Loucy (cell line): ENCODE data around the gene MACROD2.
"Not testable (repeated sequence)": the region's sequence is repeated elsewhere in the genome, so short reads cannot be mapped to it uniquely, and the experiment has no call there.

ENCODE experiments used
- H2AFZ ChIP-seq: fragments of 200-600 bp; sonication (generic); 2 replicates; pipeline ENCODE4 v1.6.0; 2016; ENCODE audit warnings: antibody characterized with exemption, mild to moderate bottlenecking, low read length, moderate library complexity
- H3F3A ChIP-seq: fragments of 200-600 bp; 2 replicates; pipeline ENCODE4 v1.6.0; 2016; ENCODE audit warnings: antibody characterized with exemption, low read depth, mild to moderate bottlenecking
- H3K27me3 ChIP-seq: fragments of 200-600 bp; sonication (generic); 2 replicates; pipeline ENCODE4 v1.6.1; 2014; ENCODE audit warnings: low read length, mild to moderate bottlenecking; ENCODE audit not compliant: insufficient read depth, poor library complexity, severe bottlenecking
- H3K36me3 ChIP-seq: fragments of 200-600 bp; sonication (generic); 2 replicates; pipeline ENCODE4 v1.6.1; 2016; ENCODE audit warnings: low read length; ENCODE audit not compliant: insufficient read depth
- H3K4me1 ChIP-seq: fragments of 200-600 bp; sonication (generic); 2 replicates; pipeline ENCODE4 v1.5.1; 2014; ENCODE audit warnings: low read length, mild to moderate bottlenecking; ENCODE audit not compliant: insufficient read depth, poor library complexity, severe bottlenecking
- H3K4me2 ChIP-seq: fragments of 200-600 bp; sonication (generic); 2 replicates; pipeline ENCODE4 v1.6.0; 2014; ENCODE audit warnings: antibody characterized with exemption, low read length, low read depth, mild to moderate bottlenecking; ENCODE audit not compliant: poor library complexity, severe bottlenecking
- H3K4me3 ChIP-seq: fragments of 200-600 bp; sonication (generic); 2 replicates; pipeline ENCODE4 v1.5.1; 2014; ENCODE audit warnings: low read length, mild to moderate bottlenecking, mixed read lengths; ENCODE audit not compliant: poor library complexity, severe bottlenecking
- H3K79me2 ChIP-seq: fragments of 200-600 bp; sonication (generic); 2 replicates; pipeline ENCODE4 v1.6.1; 2014; ENCODE audit warnings: low read length; ENCODE audit not compliant: insufficient read depth
- H3K9ac ChIP-seq: fragments of 200-600 bp; sonication (generic); 2 replicates; pipeline ENCODE4 v1.6.0; 2014; ENCODE audit warnings: mild to moderate bottlenecking, low read depth, low read length, moderate library complexity; ENCODE audit not compliant: poor library complexity, severe bottlenecking
- H3K9me2 ChIP-seq: fragments of 200-600 bp; sonication (generic); replicated peaks from 2 replicates; pipeline ENCODE4 v1.6.1; 2016; ENCODE audit warnings: low read depth, low read length, mixed read lengths
- H3K9me3 ChIP-seq: fragments of 200-600 bp; sonication (generic); 2 replicates; pipeline ENCODE4 v1.6.1; 2014; ENCODE audit warnings: mild to moderate bottlenecking, antibody characterized with exemption, low read length, low read depth; ENCODE audit not compliant: insufficient read depth
- H4K20me1 ChIP-seq: fragments of 200-600 bp; sonication (generic); 2 replicates; pipeline ENCODE4 v1.6.0; 2014; ENCODE audit warnings: antibody characterized with exemption, low read length, mild to moderate bottlenecking; ENCODE audit not compliant: insufficient read depth, poor library complexity, severe bottlenecking
- CTCF ChIP-seq: fragments of 200-600 bp; sonication (generic); conservative IDR thresholded peaks from 2 replicates; pipeline ENCODE4 v1.5.1; 2014; ENCODE audit warnings: mild to moderate bottlenecking, antibody characterized with exemption, low read length
- EZH2phosphoT487 ChIP-seq: fragments of 200-600 bp; IDR thresholded peaks from 2 replicates; pipeline ENCODE4 v1.6.1; 2018; ENCODE audit warnings: antibody characterized with exemption, mild to moderate bottlenecking, moderate library complexity, borderline replicate concordance

Gene MACROD2

GRCh38 chr20:14924433-14924832 is 929.1 kb downstream of the MACROD2 start:
- Histone ChIP-seq H2AFZ (no peak overlapping the region), H3K4me3 (no peak overlapping the region), H3K9me3 (no peaks in the 10 kb centered on the region), H3K27me3 (no peaks in the 10 kb centered on the region), H3K9me2 (no peaks in the 10 kb centered on the region), H3K36me3 (no peaks in the 10 kb centered on the region), H3K4me2 (no peak overlapping the region), H3K79me2 (no peaks in the 10 kb centered on the region), H4K20me1 (no peaks in the 10 kb centered on the region), H3K9ac (no peak overlapping the region), H3F3A (no peaks in the 10 kb centered on the region), H3K4me1 (no peaks in the 10 kb centered on the region)
- TF ChIP-seq EZH2phosphoT487 = no peak
- no peak for TF ChIP-seq CTCF

- no peak for TF ChIP-seq EZH2phosphoT487
- no peak for TF ChIP-seq CTCF
- no peaks in the 10 kb centered on the region for H4K20me1 ChIP-seq
- no peaks in the 10 kb centered on the region for H3K9me2 ChIP-seq
- H3K4me2 ChIP-seq = no peak overlapping the region
- no peaks in the 10 kb centered on the region for H3K4me1 ChIP-seq
- H3K9me3 ChIP-seq = no peaks in the 10 kb centered on the region
- no peaks in the 10 kb centered on the region for H3K79me2 ChIP-seq
- no peak overlapping the region for H3K4me3 ChIP-seq
- no peak overlapping the region for H3K9ac ChIP-seq
- H3F3A ChIP-seq = no peaks in the 10 kb centered on the region
- no peak overlapping the region for H2AFZ ChIP-seq
- H3K36me3 ChIP-seq = no peaks in the 10 kb centered on the region
- H3K27me3 ChIP-seq = no peaks in the 10 kb centered on the region
Measured at GRCh38 chr20:14925300-14925699, 930.0 kb downstream of the MACROD2 start.

- H3K79me2 ChIP-seq, H2AFZ ChIP-seq, H3K9ac ChIP-seq, H3K4me1 ChIP-seq, H3K36me3 ChIP-seq, H4K20me1 ChIP-seq, H3K4me2 ChIP-seq, H3K4me3 ChIP-seq, H3K27me3 ChIP-seq, H3F3A ChIP-seq, H3K9me3 ChIP-seq, H3K9me2 ChIP-seq: not testable (repeated sequence)
Measured at GRCh38 chr20:14926436-14926835, 931.1 kb downstream of the MACROD2 start.

- TF ChIP-seq CTCF (no peak), EZH2phosphoT487 (no peak)
- no peak overlapping the region for H3K9ac ChIP-seq
- H3K36me3 ChIP-seq = no peaks in the 10 kb centered on the region
- H3K4me3 ChIP-seq = no peak overlapping the region
- H3K9me3 ChIP-seq = no peaks in the 10 kb centered on the region
- H3K27me3 ChIP-seq = no peaks in the 10 kb centered on the region
- no peaks in the 10 kb centered on the region for H3K9me2 ChIP-seq
- no peaks in the 10 kb centered on the region for H3F3A ChIP-seq
- no peak overlapping the region for H2AFZ ChIP-seq
- no peak overlapping the region for H3K4me2 ChIP-seq
- no peaks in the 10 kb centered on the region for H3K79me2 ChIP-seq
- H3K4me1 ChIP-seq = no peaks in the 10 kb centered on the region
- H4K20me1 ChIP-seq = no peaks in the 10 kb centered on the region
Measured at GRCh38 chr20:14928083-14928482, 932.8 kb downstream of the MACROD2 start.
